Cardiac fibroblast (primary cell): ENCODE data around the gene POLR2J.
"Not testable (repeated sequence)": the region's sequence is repeated elsewhere in the genome, so short reads cannot be mapped to it uniquely, and the experiment has no call there.

Experiments used
- DNase-seq, 2 donors: peaks; one replicate each; pipeline versions ENCODE4 v3.0.0 to v3.0.0-alpha.2; 2010; ENCODE audit warnings: low read depth in 2 of 2
- H3K4me3 ChIP-seq, 2 donors: replicated peaks in 1 of 2; 1 replicate in 1 of 2; 2 replicates in 1 of 2; pipeline ENCODE4 v1.5.1; 2011; ENCODE audit warnings: low read depth in 2 of 2, low read length in 2 of 2, mild to moderate bottlenecking in 2 of 2, moderate library complexity in 1 of 2
- TF ChIP-seq, protein P1 (sequence below): IDR thresholded peaks from one replicate; pipeline ENCODE4 v1.5.1; 2011; ENCODE audit warnings: low read depth, mild to moderate bottlenecking, low read length, inconsistent platforms

POLR2J gene

DNA sequence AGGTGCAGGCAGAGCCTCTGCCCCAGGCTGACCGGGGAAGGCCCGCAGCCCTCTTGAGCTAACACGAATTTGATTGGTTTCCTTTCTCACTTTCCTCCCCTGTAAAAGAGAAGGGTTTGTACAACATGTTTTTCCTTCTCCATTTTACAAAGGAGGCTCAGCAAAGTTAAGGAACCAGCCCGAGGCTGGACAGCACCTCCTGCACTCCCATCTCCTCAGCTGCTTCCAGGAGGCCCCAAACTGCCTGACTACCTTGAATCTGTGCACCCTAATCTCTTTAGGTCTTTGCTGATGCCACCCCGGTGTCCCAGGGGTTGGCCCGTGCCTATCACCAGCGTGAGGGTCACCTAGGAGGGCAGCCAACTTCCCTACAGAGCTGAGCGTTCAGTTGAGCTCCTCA lies 18.3 kb downstream of the POLR2J start:
- no peak overlapping the region for H3K4me3 ChIP-seq
- TF ChIP-seq, protein P1, sequence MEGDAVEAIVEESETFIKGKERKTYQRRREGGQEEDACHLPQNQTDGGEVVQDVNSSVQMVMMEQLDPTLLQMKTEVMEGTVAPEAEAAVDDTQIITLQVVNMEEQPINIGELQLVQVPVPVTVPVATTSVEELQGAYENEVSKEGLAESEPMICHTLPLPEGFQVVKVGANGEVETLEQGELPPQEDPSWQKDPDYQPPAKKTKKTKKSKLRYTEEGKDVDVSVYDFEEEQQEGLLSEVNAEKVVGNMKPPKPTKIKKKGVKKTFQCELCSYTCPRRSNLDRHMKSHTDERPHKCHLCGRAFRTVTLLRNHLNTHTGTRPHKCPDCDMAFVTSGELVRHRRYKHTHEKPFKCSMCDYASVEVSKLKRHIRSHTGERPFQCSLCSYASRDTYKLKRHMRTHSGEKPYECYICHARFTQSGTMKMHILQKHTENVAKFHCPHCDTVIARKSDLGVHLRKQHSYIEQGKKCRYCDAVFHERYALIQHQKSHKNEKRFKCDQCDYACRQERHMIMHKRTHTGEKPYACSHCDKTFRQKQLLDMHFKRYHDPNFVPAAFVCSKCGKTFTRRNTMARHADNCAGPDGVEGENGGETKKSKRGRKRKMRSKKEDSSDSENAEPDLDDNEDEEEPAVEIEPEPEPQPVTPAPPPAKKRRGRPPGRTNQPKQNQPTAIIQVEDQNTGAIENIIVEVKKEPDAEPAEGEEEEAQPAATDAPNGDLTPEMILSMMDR, result no peak
- DNase-seq, result no peak

DNA sequence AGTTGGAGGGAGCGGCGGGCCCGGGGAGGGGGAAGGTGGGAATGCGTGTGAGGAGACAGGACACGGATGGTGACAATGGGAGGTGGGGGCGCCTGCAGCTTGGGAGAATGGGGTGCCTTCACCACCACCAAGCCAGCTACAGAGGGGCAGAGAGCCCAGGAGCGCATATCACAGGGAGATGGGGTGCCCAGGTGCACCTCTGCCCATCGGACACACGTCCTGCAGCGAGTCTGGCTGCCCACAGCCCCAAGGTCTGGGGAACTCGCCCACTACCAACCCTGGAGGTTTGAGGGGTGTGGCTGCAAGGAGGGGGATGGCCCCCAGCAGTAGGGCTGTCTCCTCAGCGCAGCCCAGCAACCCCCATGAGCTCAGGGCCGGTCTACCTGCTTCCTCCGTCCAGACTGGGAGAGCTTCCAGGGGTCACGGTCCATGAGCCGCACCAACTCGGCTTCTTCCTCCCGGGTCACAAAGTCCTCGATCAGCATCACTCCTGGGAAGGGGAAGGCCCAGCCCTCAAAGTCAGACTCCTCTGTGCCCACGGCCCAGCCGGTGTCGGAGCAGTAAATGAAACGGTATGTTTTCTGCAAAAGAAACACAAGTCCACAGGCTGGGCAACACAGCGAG lies 19.4 kb downstream of the POLR2J start:
- H3K4me3 ChIP-seq, result no peak overlapping the region
- TF ChIP-seq, protein P1, result no peak
- no peak for DNase-seq

DNA sequence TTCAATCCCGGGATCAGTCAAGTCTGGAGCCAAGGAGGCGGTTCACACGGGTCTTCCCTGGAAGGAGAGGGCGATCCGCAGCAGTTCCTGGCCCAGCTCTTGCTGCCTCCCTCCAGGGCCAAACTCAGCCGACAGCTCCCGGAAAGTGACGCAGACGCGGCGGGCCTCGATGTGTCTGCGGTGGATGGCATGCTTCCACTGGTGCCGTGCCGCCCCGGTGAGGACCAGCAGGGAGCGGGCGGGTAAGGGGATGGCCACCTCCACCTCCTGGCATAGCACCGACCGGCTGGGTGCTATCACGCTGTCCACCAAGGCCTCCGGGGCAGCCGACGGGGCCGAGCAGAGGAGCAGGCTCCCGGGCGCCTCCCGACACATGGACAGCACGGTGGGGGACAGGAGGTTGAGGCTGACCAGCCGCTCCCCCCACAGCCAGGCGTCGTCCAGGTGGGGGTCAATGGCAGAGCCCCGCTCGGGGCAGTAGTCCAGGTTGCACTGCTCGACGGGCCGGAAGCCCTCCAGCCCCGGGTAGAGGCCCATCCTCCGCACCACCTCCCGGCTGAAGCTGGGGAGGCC lies 21.3 kb downstream of the POLR2J start:
- DNase-seq, result no peak

GRCh38 chr7:102456327-102456726 lies 22.4 kb downstream of the POLR2J start:
- no peak overlapping the region for H3K4me3 ChIP-seq
- no peak for DNase-seq
- TF ChIP-seq, protein P1, result no peak

More for the DNA sequence above, 21.3 kb downstream of the POLR2J start:
- no peak overlapping the region for H3K4me3 ChIP-seq
- TF ChIP-seq, protein P1, result no peak

GRCh38 chr7:102455596-102455995 lies 23.1 kb downstream of the POLR2J start:
- no peak overlapping the region for H3K4me3 ChIP-seq
- TF ChIP-seq, protein P1, result no peak
- no peak for DNase-seq

DNA sequence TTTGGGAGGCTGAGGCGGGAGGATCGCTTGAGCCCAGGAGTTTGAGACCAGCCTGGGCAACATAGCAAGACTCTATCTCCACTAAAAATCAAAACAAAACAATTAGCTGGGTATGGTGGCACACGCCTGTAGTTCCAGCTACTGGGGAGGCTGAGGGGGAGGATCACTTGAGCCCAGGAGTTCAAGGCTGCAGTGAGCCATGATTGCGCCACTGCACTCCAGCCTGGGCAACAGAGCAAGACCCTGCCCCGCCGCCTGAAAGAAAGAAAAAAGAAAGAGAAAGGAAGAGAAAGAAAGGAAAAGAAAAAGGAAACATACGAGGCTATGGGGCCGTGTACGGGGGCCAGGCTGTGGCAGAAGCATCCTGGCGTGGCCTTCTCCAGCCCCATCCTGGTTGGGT lies 23.8 kb downstream of the POLR2J start:
- not testable (repeated sequence) for H3K4me3 ChIP-seq, DNase-seq

- H3K4me3 ChIP-seq, result no peak overlapping the region
- TF ChIP-seq, protein P1, result no peak
- no peak for DNase-seq
Measured at GRCh38 chr7:102454468-102454867, 24.3 kb downstream of the POLR2J start.
